H1 (cell line): ENCODE data around the gene PACS1. TPM values are rescaled to one million over a fixed set of nuclear protein-coding genes. Genes with fewer than 3 reads are reported as not detected.
A peak's percentile ranks its signal among the peaks of the same experiment; 100 is the strongest.

ENCODE experiments used
- CTCF ChIA-PET: fragments of 300-600 bp; sonication (Branson Sonifier 250); formaldehyde crosslinking; loops from one replicate; lab custom pipeline; 2021; ENCODE audit not compliant: partially characterized antibody; lab: Charles Lee
- POLR2A ChIA-PET: fragments of 300-600 bp; sonication (Branson Sonifier 250); formaldehyde crosslinking; loops from one replicate; lab custom pipeline; 2021; ENCODE audit warnings: inconsistent platforms; ENCODE audit not compliant: partially characterized antibody; lab: Charles Lee
- DNase-seq, 2 experiments: peaks; one replicate each; pipeline versions ENCODE4 v3.0.0 to v3.0.0-alpha.2; 2010 to 2022; ENCODE audit warnings: low spot score in 2 of 2, low read depth in 1 of 2, mixed read lengths in 1 of 2
- FAIRE-seq: peaks from 2 replicates; lab custom pipeline; 2011; peaks lifted over from hg19 to GRCh38; lab: Jason Lieb, UNC
- H2AFZ ChIP-seq: 2 replicates; pipeline ENCODE4 v1.8.1; 2012; ENCODE audit warnings: low read length, inconsistent platforms
- H2AK5ac ChIP-seq: 2 replicates; pipeline ENCODE4 v1.6.1; 2013; ENCODE audit warnings: low read depth, low read length
- H2BK120ac ChIP-seq: replicated peaks from 2 replicates; pipeline ENCODE3; 2013; ENCODE audit warnings: low read depth, low read length, inconsistent platforms
- H2BK12ac ChIP-seq: 2 replicates; pipeline ENCODE4 v1.6.1; 2013; ENCODE audit warnings: low read depth, low read length
- H2BK15ac ChIP-seq: 2 replicates; pipeline ENCODE4 v1.6.1; 2013; ENCODE audit warnings: low read length
- H2BK20ac ChIP-seq: 2 replicates; pipeline ENCODE4 v1.6.1; 2013; ENCODE audit warnings: low read length
- H2BK5ac ChIP-seq: 2 replicates; pipeline ENCODE4 v1.6.1; 2013; ENCODE audit warnings: low read depth, low read length
- H3K14ac ChIP-seq: 2 replicates; pipeline ENCODE4 v1.6.1; 2013; ENCODE audit warnings: inconsistent platforms; ENCODE audit not compliant: insufficient read length
- H3K18ac ChIP-seq: 2 replicates; pipeline ENCODE4 v1.6.1; 2013; ENCODE audit warnings: low read length; ENCODE audit errors: extremely low read depth
- H3K23ac ChIP-seq: 2 replicates; pipeline ENCODE4 v1.6.1; 2013; ENCODE audit warnings: inconsistent platforms; ENCODE audit not compliant: insufficient read length
- H3K23me2 ChIP-seq: 2 replicates; pipeline ENCODE4 v1.6.1; 2013; ENCODE audit warnings: low read depth, low read length
- H3K27ac ChIP-seq: 2 replicates; pipeline ENCODE4 v1.6.1; 2011; ENCODE audit warnings: low read depth, low read length, inconsistent platforms
- H3K27me3 ChIP-seq, 4 experiments: replicated peaks in 1 of 4; 1 replicate in 1 of 4; 2 replicates in 3 of 4; pipeline versions ENCODE4 v1.6.1 to v1.8.1; 2011 to 2013; ENCODE audit warnings: low read length in 3 of 4, mild to moderate bottlenecking in 3 of 4, inconsistent platforms in 2 of 4, mixed read lengths in 2 of 4, moderate library complexity in 1 of 4; ENCODE audit not compliant: control insufficient read depth in 3 of 4, insufficient read depth in 3 of 4; ENCODE audit errors: extremely low read depth in 1 of 4
- H3K36me3 ChIP-seq, 4 experiments: 2 replicates each; pipeline versions ENCODE4 v1.6.1 to v1.8.1; 2011 to 2013; ENCODE audit warnings: mild to moderate bottlenecking in 4 of 4, low read length in 3 of 4, moderate library complexity in 2 of 4, control low read depth in 1 of 4, inconsistent platforms in 1 of 4; ENCODE audit not compliant: insufficient read depth in 4 of 4, control insufficient read depth in 2 of 4
- H3K4ac ChIP-seq: replicated peaks from 2 replicates; pipeline ENCODE3; 2013; ENCODE audit warnings: low read length, low read depth, mixed read lengths, inconsistent platforms; ENCODE audit not compliant: insufficient read length
- H3K4me1 ChIP-seq, 4 experiments: replicated peaks in 1 of 4; 1 replicate in 1 of 4; 2 replicates in 3 of 4; pipeline versions ENCODE4 v1.6.1 to v1.8.1; 2011 to 2013; ENCODE audit warnings: low read length in 3 of 4, inconsistent platforms in 2 of 4, mixed read lengths in 1 of 4; ENCODE audit not compliant: insufficient read depth in 4 of 4, control insufficient read depth in 3 of 4
- H3K4me2 ChIP-seq, 2 experiments: 2 replicates each; pipeline versions ENCODE4 v1.6.1 to v1.8.1; 2011 to 2013; ENCODE audit warnings: low read depth in 2 of 2, low read length in 2 of 2, control low read depth in 1 of 2, inconsistent platforms in 1 of 2, mild to moderate bottlenecking in 1 of 2; ENCODE audit not compliant: insufficient read depth in 1 of 2
- H3K4me3 ChIP-seq, 4 experiments: fragments of 200-600, 300-600 bp in 1 of 4; sonication (generic), shearing (Covaris generic), sonication (Bioruptor Twin) in 1 of 4; 2 replicates each; pipeline versions ENCODE4 v1.5.1 to v1.8.1; 2011 to 2016; ENCODE audit warnings: low read length in 4 of 4, low read depth in 3 of 4, control low read depth in 2 of 4, inconsistent platforms in 2 of 4, mild to moderate bottlenecking in 2 of 4, mixed read lengths in 1 of 4, moderate library complexity in 1 of 4; ENCODE audit not compliant: insufficient read depth in 2 of 4; ENCODE audit errors: extremely low read depth in 1 of 4
- H3K56ac ChIP-seq: replicated peaks from 2 replicates; pipeline ENCODE3; 2013; ENCODE audit warnings: low read depth, mild to moderate bottlenecking, mixed read lengths, low read length, inconsistent platforms; ENCODE audit not compliant: insufficient read length
- H3K79me1 ChIP-seq: 2 replicates; pipeline ENCODE4 v1.6.1; 2013; ENCODE audit warnings: low read depth, low read length, control low read depth
- H3K79me2 ChIP-seq, 2 experiments: 2 replicates each; pipeline versions ENCODE4 v1.6.1 to v1.8.1; 2012 to 2013; ENCODE audit warnings: low read length in 2 of 2, mild to moderate bottlenecking in 2 of 2, inconsistent platforms in 1 of 2; ENCODE audit not compliant: insufficient read depth in 2 of 2, control insufficient read depth in 1 of 2
- H3K9ac ChIP-seq, 4 experiments: replicated peaks in 1 of 4; 1 replicate in 1 of 4; 2 replicates in 3 of 4; pipeline versions ENCODE4 v1.6.1 to v1.8.1; 2011 to 2013; ENCODE audit warnings: low read depth in 3 of 4, low read length in 3 of 4, control low read depth in 2 of 4, mild to moderate bottlenecking in 2 of 4, moderate library complexity in 2 of 4, inconsistent platforms in 1 of 4; ENCODE audit errors: extremely low read depth in 1 of 4
- H3K9me3 ChIP-seq, 2 experiments: 2 replicates each; pipeline versions ENCODE4 v1.6.1 to v1.8.1; 2012 to 2013; ENCODE audit warnings: mild to moderate bottlenecking in 2 of 2, moderate library complexity in 2 of 2, control low read depth in 1 of 2, inconsistent platforms in 1 of 2, low read depth in 1 of 2, low read length in 1 of 2, mixed read lengths in 1 of 2; ENCODE audit not compliant: insufficient read depth in 2 of 2
- H4K20me1 ChIP-seq, 2 experiments: replicated peaks in 1 of 2; 2 replicates each; pipeline versions ENCODE3 to v1.8.1; 2011 to 2013; ENCODE audit warnings: inconsistent platforms in 2 of 2, low read length in 2 of 2, mild to moderate bottlenecking in 1 of 2; ENCODE audit not compliant: insufficient read depth in 2 of 2, control insufficient read depth in 1 of 2
- H4K5ac ChIP-seq: 2 replicates; pipeline ENCODE4 v1.6.1; 2013; ENCODE audit warnings: low read length, low read depth, mixed read lengths, inconsistent platforms; ENCODE audit not compliant: insufficient read length
- H4K8ac ChIP-seq: 2 replicates; pipeline ENCODE4 v1.8.0; 2013; ENCODE audit warnings: mild to moderate bottlenecking, moderate library complexity, low read length, inconsistent platforms; ENCODE audit not compliant: insufficient read depth; ENCODE audit errors: extremely low read depth
- H4K91ac ChIP-seq: replicated peaks from 2 replicates; pipeline ENCODE3; 2013; ENCODE audit warnings: low read length, mixed read lengths, inconsistent platforms; ENCODE audit not compliant: insufficient read length
- BRCA1 ChIP-seq: IDR thresholded peaks from 2 replicates; pipeline ENCODE4 v1.6.1; 2012; ENCODE audit warnings: low read depth, low read length, improper control_type of control experiment
- NANOG ChIP-seq: IDR thresholded peaks from 2 replicates; pipeline ENCODE4 v1.6.1; 2011; ENCODE audit warnings: low read length, low read depth, mild to moderate bottlenecking, inconsistent platforms; ENCODE audit not compliant: insufficient read depth, poor library complexity, severe bottlenecking
- PHF8 ChIP-seq: fragments of 200-600 bp; sonication (generic); conservative IDR thresholded peaks from 2 replicates; pipeline ENCODE4 v1.7.1; 2012; ENCODE audit warnings: low read depth, mild to moderate bottlenecking, inconsistent platforms, low read length, moderate library complexity
- SIRT6 ChIP-seq: IDR thresholded peaks from one replicate; pipeline ENCODE4 v1.7.1; 2012; ENCODE audit warnings: low read length, inconsistent platforms
- SRF ChIP-seq: IDR thresholded peaks from 2 replicates; pipeline ENCODE4 v1.6.1; 2011; ENCODE audit warnings: mild to moderate bottlenecking, low read depth, low read length, moderate library complexity
- WGBS, 2 experiments: shearing (Covaris generic) in 1 of 2; methylation state at CpG; one replicate each; pipeline versions ENCODE4 v1.1.6 to v1.1.7; 2013 to 2015; ENCODE audit warnings: low lambda C conversion rate in 2 of 2, mixed read lengths in 2 of 2, inconsistent platforms in 1 of 2, low coverage in 1 of 2, missing lambda C conversion rate in 1 of 2; ENCODE audit not compliant: insufficient replicate concordance in 2 of 2, insufficient coverage in 1 of 2, insufficient read length in 1 of 2; ENCODE audit errors: extremely low coverage in 1 of 2, missing lambda C conversion rate in 1 of 2; 5-methylcytosine and 5-hydroxymethylcytosine counted together
- polyA plus RNA-seq, 7 experiments: library from polyadenylated mRNA; depleted of rRNA in 3 of 7; stranded (reverse) in 5 of 7; unstranded in 2 of 7; fragments of >200 nt in 5 of 7; fragments of 200-250 nt in 2 of 7; gene quantifications; 1 replicate in 5 of 7; 2 replicates in 1 of 7; 4 replicates in 1 of 7; pipeline versions ENCODE4 v1.2.1 to v1.2.3, GENCODE V29; 2011 to 2013; ENCODE audit warnings: missing spikeins in 2 of 7, mixed read lengths in 2 of 7
- total RNA-seq: library from RNA; stranded (reverse); fragmentation: NEBNext Ultra II Directional; extraction: Animal tissue kit (Norgen Biotek cat#: 25700); gene quantifications from 2 replicates; pipeline ENCODE4 v1.2.1, GENCODE V29; 2021

PACS1 gene
- total and polyA plus RNA-seq, 2 of the 8 experiments (the other 6 are each of a cell fraction or from before 2014, with no cell fraction given), result 11.5 to 36.0 TPM

DNA sequence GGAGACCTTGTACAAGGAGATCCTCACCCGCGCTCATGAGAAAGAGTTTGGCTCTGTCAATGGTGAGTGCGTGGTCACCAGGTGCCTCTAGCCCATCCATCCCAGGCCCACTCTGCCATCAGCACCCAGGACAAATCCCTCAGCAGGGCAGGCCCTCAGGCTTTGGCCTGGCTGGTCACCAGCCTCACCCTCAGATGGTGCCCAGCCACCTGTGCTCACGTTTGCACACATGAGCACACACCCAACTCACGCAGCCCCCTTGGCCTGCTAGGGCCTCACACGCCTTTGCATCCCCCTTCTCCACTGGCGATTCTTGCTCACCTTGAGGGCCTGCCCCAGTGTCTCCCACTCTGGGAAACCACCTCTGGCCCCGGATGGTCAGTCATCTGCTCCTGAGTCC lies 194.3 kb downstream of the PACS1 start:
- Histone ChIP-seq H4K91ac (no peak overlapping the region), H3K4me2 (no peak overlapping the region), H3K27me3 (no peaks in the 10 kb centered on the region), H2BK5ac (no peak overlapping the region), H3K18ac (no peak overlapping the region), H2AK5ac (no peak overlapping the region), H2BK15ac (no peak overlapping the region), H2AFZ (no peak overlapping the region), H3K9me3 (no peaks in the 10 kb centered on the region), H3K4me3 (no peak overlapping the region), H4K5ac (no peak overlapping the region), H4K20me1 (peaks cover 7 to 23% of the 10 kb centered on the region in 2 experiments), H3K27ac (no peak overlapping the region; the same call in 1 of the 2 replicates), H3K4ac (no peak overlapping the region), H3K9ac (no peak overlapping the region), H3K14ac (no peak overlapping the region), H2BK20ac (no peak overlapping the region), H3K79me2 (peaks cover 0 to 2% of the 10 kb centered on the region in 2 experiments; a peak in 1 of 4 replicates), H2BK120ac (no peak overlapping the region), H3K56ac (no peak overlapping the region), H3K4me1 (peaks cover 0 to 5% (median 3%) of the 10 kb centered on the region in 4 experiments; a peak in 5 of 7 replicates), H3K36me3 (peaks cover 14 to 27% (median 20%) of the 10 kb centered on the region in 4 experiments; a peak in 7 of 8 replicates), H3K23ac (no peak overlapping the region), H3K23me2 (peaks cover 9% of the 10 kb centered on the region), H3K79me1 (no peaks in the 10 kb centered on the region; the same call in 1 of the 2 replicates), H2BK12ac (no peak overlapping the region), H4K8ac (0 out of 2 replicates have a peak overlapping the region, but pooled peaks have one; percentile 1)
- CTCF ChIA-PET, result interaction anchor here (0.8 to 2.3 kb wide), 11 partner anchors 11 to 68 kb away, joined by 3 to 10 read pairs (median 3); no protein-coding TSS in a partner anchor
- FAIRE-seq (no peak), DNase-seq (no peak)
- POLR2A ChIA-PET, result interaction anchor here (1.0 to 9.0 kb wide), 4 partner anchors 16 to 27 kb away, joined by 3 to 125 read pairs (median 17); partner anchors contain the start of genes CNIH2 and YIF1A
- TF ChIP-seq PHF8 (no peak), SRF (no peak), NANOG (no peak), SIRT6 (no peak), BRCA1 (no peak)
- WGBS, 2 experiments, result 93% methylated on average over 8 of the region's 8 CpGs; no CpG with 5 or more reads in 1 of the 2 experiments
